ENCODE measurements around the gene HOATZ.

DNA sequence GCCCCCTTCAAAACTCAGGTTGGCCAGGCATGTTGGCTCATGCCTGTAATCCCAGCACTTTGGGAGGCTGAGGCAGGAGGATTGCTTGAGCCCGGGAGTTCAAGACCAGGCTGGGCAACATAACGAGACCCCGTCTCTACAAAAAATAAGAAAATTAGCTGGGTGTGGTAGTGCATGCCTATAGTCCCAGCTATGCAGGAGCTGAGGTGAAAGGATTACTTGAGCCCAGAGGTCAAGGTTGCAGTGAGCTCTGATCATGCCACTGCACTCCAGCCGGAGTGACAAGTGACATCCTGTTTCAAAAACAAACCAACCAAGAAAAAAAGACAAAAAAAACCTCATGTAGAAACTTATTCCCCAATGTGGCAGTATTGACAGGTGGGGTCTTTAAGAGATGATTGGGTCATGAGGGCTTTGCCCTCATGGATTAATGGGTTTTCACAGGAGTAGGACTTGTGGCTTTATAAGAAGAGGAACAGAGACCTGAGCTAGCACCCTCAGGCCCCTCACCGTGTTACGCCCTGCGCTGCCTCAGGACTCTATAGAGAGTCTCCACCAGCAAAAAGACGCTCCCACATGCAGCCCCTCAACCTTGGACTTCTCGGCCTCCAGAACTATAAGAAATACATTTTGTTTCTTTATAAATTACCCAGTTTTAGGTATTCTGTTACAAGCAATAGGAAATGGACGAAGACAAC, 48.3 kb downstream of the HOATZ start:
- TF ChIP-seq, protein P1, sequence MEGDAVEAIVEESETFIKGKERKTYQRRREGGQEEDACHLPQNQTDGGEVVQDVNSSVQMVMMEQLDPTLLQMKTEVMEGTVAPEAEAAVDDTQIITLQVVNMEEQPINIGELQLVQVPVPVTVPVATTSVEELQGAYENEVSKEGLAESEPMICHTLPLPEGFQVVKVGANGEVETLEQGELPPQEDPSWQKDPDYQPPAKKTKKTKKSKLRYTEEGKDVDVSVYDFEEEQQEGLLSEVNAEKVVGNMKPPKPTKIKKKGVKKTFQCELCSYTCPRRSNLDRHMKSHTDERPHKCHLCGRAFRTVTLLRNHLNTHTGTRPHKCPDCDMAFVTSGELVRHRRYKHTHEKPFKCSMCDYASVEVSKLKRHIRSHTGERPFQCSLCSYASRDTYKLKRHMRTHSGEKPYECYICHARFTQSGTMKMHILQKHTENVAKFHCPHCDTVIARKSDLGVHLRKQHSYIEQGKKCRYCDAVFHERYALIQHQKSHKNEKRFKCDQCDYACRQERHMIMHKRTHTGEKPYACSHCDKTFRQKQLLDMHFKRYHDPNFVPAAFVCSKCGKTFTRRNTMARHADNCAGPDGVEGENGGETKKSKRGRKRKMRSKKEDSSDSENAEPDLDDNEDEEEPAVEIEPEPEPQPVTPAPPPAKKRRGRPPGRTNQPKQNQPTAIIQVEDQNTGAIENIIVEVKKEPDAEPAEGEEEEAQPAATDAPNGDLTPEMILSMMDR (IDR thresholded peaks at IDR 0.05 in 8 of 11, conservative IDR thresholded peaks at IDR 0.05 in 3 of 11), result no peak
- no peak for TF ChIP-seq POLR2A (IDR thresholded peaks at IDR 0.05)

All from spleen (tissue), 7 donors.